HG03025 (cell line): ENCODE data around the gene KLK15.

Experiments
- ATAC-seq: cut with Tn5 transposase; IDR thresholded peaks from one replicate; pipeline ENCODE4 v1.9.1; 2021; ENCODE audit warnings: mild to moderate bottlenecking, moderate library complexity; ENCODE audit not compliant: unreplicated experiment, low FRiP score

The KLK15 gene

DNA sequence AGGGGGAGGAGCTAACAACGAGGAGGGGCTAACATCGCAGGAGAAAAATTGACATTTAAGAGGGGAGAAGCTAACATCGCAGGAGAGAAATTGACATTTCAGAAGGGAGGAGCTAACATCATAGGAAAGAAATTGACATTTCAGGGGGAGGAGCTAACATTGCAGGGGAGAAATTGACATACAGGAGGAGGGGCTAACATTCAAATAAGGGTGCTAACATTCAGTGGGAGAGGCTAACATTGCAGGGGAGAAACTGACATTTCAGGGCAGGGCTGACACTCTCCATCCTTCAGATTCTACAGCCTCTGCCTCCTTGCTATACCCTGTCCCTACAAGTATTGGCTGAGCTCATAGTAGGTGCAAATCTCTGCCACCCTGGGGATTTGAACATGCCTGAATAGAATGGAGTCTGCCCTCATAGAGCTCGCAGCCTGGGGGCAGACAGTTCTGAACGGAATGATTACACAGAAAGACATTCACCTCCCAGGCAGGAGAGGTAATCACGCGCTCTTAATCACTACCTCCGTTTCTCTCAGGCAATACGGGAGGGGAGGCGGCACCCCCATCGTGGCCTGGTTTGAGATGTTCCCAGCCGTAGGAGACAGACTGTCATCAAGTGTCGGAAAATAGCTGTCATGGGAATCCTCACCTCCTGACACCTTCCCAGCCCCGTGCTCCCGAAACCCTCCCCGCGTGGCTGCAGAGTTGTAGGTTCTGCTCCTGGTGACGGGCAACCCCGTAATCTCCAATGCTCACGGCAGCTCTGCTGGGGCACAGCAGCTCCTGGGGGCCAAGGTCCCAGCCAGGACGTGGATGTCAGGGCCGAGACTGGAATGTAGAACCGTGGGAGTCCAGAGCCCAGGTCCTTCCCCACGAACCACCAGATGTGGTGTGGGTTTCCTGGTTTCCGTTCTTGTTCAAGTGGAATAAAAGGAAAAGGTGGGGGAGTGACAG lies 53.6 kb downstream of the KLK15 start:
- no peak for ATAC-seq

DNA sequence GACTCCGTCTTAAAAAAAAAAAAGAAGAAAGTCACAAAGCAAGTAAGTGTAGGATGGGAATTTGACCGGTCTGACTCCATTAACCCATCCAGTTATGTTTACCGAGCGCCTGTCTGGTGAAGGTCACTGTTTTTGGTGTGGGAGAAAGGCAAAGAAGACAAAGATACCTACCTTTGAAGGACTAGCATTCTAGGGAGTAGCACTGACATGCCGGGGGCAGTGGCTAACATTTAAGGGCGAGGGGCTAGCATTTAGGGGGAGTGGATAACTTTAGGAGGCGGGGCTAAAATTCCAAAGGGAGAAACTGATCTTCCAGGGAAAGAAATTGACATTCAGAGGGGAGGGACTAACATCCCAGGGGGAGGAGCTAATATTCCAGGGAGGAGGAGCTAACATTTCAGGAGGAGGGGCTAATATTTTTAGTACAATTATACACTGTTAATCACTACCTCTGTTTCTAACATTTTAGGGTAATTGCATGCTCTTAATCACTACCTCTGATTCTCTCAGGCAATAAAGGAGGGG lies 54.4 kb downstream of the KLK15 start:
- no peak for ATAC-seq

GRCh38 chr19:50777830-50778303 lies 55.5 kb downstream of the KLK15 start:
- ATAC-seq: no peak

DNA sequence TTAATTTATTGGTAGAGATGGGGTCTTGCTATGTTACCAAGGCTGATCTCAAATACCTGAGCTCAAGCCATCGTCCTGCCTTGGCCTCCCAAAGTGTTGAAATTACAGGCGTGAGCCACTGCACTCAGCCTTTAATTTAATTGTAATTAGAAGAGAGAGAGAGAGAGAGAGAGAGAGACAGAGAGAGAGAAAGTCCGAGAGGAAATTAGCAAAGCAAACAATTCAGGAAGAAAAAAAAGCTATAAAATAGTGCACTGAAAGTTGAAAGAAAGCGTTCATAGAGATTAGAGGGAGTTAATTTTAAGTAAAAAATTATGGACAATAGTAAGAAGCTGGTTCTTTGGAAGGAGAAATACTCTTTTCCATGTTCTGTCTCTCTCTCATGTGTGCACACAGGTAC lies 56.1 kb downstream of the KLK15 start:
- ATAC-seq: no peak

- ATAC-seq: no peak
Measured at GRCh38 chr19:50776131-50776530, 57.2 kb downstream of the KLK15 start.
